GM18870 (cell line): ENCODE results near the gene IL36G.

Experiments used
- ATAC-seq: cut with Tn5 transposase; IDR thresholded peaks from one replicate; pipeline ENCODE4 v1.9.1; 2021; ENCODE audit warnings: moderate library complexity; ENCODE audit not compliant: unreplicated experiment

IL36G gene

GRCh38 chr2:112972423-112973086 is 5.3 kb upstream of the IL36G start:
- ATAC-seq, result no peak

- ATAC-seq, result no peak
Measured at GRCh38 chr2:112973156-112973555, 4.7 kb upstream of the IL36G start.

GRCh38 chr2:112979731-112980130 is 1.9 kb downstream of the IL36G start:
- no peak for ATAC-seq

- ATAC-seq, result no peak
Measured at GRCh38 chr2:112980537-112980936, 2.7 kb downstream of the IL36G start.

- ATAC-seq, result no peak
Measured at GRCh38 chr2:112985090-112985489, 7.3 kb downstream of the IL36G start.

- ATAC-seq, result no peak
Measured at GRCh38 chr2:112989611-112990010, 11.8 kb downstream of the IL36G start.

GRCh38 chr2:112993831-112994230 is 16.0 kb downstream of the IL36G start:
- no peak for ATAC-seq

GRCh38 chr2:112994648-112995047 is 16.8 kb downstream of the IL36G start:
- ATAC-seq, result no peak

GRCh38 chr2:112995346-112995920 is 17.6 kb downstream of the IL36G start:
- ATAC-seq, result no peak

GRCh38 chr2:112996635-112997034 is 18.8 kb downstream of the IL36G start:
- ATAC-seq, result no peak

GRCh38 chr2:112997151-112997550 is 19.3 kb downstream of the IL36G start:
- ATAC-seq, result no peak

- no peak for ATAC-seq
Measured at GRCh38 chr2:113000436-113000835, 22.6 kb downstream of the IL36G start.

GRCh38 chr2:113002677-113003076 is 24.9 kb downstream of the IL36G start:
- ATAC-seq, result no peak

GRCh38 chr2:113005030-113005509 is 27.3 kb downstream of the IL36G start, which contains the start of gene IL36A:
Gene IL36A, plus strand, starts transcription at chr2:113005459. Its CDS starts 413 bp downstream, at chr2:113005872.
- no peak for ATAC-seq

GRCh38 chr2:113007250-113007649 is 29.4 kb downstream of the IL36G start:
- no peak for ATAC-seq

GRCh38 chr2:113009622-113010021 is 31.8 kb downstream of the IL36G start:
- no peak for ATAC-seq

- ATAC-seq, result no peak
Measured at GRCh38 chr2:113010088-113010487, 32.3 kb downstream of the IL36G start.

GRCh38 chr2:113011108-113011507 is 33.3 kb downstream of the IL36G start:
- ATAC-seq, result no peak

GRCh38 chr2:113012436-113013335 is 34.9 kb downstream of the IL36G start:
- no peak for ATAC-seq

GRCh38 chr2:113013336-113013661 is 35.5 kb downstream of the IL36G start:
- ATAC-seq, result no peak

GRCh38 chr2:113014067-113014466 is 36.3 kb downstream of the IL36G start:
- ATAC-seq, result no peak

- ATAC-seq, result no peak
Measured at GRCh38 chr2:113015042-113015441, 37.2 kb downstream of the IL36G start.
